NCI-H82 treated with DMSO at 0.1 percent for 48 hours (cell line): ENCODE data around the gene CES2.
"Not testable (repeated sequence)": the region's sequence is repeated elsewhere in the genome, so short reads cannot be mapped to it uniquely, and the experiment has no call there.

Source experiments
- DNase-seq: peaks from one replicate; lab custom pipeline; 2025; ENCODE audit not compliant: unreplicated experiment; lab: John Stamatoyannopoulos, UW

The CES2 gene

GRCh38 chr16:66935314-66936011 is at the start of gene CES2:
TSS of gene CES2 (plus strand) at chr16:66935516. CDS start at chr16:66935636, 120 bp downstream.
- no peak for DNase-seq

DNA sequence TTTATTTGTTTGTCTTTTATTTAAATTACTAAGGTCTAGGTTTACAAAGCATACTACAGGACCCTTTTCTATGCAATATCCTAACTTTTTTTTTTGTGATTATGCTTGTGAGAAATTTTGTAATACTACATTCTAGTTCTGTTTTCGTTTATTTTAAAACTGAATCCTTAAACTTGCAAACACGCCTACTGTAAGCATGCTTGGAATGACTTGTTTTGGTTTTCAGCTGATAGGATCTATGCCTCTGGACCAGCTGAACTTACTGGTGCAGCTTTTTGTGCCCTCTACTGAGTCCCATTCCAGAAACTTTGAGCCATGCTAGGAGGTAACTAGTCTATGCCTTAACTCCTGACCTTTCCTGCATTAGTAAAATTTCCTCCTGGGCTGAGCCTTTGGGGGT is 49.0 kb upstream of the CES2 start:
- DNase-seq = no peak

- no peak for DNase-seq
These were observed 48.4 kb upstream of the CES2 start for GRCh38 chr16:66886914-66887313.

DNA sequence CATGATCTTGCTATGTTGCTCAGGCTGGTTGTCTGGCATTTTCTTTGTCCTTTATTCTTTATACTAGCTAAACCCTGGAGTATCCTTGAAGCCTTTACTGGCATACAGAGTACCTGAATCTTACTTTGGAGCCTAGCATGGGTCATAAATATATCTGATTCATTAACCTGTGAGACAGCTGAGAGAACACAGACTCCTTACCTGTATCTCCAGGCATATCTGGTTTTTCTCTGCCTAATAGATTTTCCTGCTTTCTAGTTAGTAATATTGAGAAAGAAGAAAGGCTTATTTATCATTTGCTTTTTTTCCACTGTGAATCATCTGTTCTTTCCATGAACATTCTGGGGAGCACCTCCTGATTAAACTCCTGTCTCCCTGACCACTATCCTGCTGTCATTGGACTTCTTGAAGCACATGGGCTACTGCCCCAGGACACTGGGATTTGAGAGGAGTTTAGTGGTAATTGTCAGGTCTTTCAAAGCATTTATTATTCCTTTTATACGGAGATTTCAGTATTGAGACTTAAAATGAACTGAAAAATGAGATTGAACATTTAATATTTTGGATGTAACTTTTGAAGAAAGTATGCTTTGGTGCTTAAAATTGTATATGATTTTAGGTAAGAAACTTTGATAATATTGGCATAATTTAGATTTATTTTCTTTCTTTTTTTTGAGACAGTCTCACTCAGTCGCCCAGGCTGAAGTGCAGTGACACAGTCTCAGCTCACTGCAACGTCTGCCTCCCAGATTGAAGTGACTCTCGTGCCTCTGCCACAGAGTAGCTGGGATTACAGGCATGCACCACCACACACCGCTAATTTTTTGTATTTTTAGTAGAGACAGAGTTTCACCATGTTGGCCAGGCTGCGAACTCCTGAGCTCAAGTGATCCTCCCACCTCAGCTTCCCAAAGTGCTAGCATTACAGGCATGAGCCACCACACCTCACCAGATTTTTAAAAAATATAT is 46.4 kb upstream of the CES2 start:
- DNase-seq = no peak

DNA sequence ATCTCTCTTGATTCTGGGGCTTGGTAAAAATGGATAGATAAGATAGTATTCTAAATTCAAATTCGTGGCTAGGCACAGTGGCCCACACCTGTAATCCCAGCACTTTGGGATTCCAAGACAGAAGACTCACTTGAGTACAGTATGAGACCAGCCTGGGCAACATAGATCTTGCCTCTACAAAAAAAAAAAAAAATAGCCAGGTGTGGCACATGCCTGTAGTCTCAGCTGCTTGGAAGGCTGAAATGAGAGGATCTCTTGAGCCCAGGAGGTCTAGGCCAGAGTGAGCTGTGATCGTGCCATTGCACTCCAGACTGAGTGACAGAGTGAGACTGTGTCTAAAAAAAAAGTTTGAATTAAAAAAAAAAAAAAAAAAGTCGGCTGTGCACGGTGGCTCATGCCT is 45.7 kb upstream of the CES2 start:
- no peak for DNase-seq

- DNase-seq = no peak
These were observed 44.5 kb upstream of the CES2 start for GRCh38 chr16:66890799-66891198.

DNA sequence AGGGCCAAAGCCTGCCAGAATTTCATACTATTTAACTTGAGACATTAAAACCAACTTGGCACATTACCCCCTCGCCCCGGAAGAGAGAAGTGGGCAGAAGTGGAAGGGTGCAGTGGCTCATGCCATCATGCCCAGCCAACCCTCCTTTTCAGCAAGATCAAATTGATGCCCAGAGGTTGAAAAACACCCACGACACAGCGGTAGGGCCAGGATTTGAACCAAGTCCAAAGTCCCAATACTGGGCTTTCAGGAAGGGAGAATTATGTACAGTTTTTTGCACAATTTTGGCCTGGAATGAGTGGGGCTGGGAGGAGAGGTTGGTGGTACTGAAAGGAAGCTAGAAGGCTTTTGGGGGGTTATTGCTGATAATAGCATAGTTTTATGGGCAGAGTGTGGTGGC is 44.0 kb upstream of the CES2 start:
- DNase-seq = no peak

DNA sequence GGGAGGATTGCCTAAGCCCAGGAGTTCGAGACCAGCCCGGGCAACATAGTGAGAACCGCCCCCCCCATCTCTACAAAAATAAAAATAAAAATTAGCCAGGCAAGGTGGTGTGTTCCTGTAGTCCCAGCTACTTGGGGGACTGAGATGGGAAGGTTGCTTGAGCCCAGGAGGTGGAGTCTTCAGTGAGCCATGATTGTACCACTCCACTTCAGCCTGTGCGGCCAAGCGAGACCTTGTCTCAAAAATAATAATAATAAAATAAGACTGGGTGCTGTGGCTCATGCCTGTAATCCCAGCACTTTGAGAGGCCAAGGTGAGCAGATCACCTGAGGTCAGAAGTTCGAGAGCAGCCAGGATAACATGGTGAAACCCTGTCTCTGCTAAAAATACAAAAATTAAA is 43.5 kb upstream of the CES2 start:
- no peak for DNase-seq

DNA sequence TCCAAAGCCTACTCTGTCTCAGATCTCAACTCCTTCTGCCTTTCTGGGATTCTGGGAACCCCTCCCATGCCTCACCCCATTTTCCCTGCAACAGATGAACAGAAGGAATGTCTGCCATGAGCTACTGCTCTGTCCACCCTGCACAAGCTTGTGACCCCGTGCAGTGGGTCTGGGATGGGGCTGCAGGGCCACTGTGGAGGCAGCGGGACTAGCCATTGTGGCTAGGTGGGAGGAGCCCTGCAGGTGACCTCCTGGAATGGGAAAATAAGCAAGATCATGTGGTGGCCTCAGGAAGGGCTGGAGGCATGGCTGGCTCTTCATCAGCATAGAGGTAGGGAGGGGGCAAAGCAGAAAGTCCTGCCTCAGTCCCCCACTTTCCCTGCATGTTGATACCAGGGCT is 41.3 kb upstream of the CES2 start:
- no peak for DNase-seq

DNA sequence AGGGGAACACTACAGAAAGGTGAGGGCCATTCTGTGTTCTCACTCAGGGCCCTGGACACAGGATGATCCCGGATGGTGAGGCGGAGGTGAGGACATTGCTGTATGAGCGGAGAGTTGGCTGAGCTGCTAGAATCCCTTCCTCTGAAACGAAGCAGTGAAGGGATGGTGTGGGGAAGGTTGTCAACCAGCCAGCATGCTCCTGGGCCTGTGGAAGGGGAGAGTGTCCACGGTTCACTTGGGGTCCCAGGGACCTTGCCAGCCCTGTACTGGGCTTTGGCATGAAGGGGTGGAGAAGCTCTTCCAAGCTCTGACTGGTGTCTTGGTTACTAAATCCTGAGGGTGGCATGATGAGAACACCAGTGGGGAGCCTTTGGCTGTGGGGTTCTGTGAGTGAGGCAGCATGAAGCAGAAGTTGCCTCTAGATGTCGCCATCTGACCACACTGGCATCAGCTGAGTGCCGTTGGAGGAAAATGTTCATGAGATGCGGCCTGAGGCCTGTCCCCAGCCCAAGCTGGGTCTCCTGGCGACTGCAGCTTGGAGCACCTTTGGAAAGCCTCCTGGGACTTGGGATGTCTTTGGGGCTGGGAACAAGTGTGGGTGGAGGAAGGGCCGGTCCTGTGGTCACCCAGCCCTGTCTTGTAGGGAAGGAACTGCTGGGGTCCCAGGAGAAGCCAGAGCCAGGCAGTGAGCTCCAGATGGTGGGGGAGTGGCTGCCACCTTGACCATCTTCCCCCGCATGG is 40.2 kb upstream of the CES2 start:
- DNase-seq = peak; percentile 50

- no peak for DNase-seq
These were observed 39.7 kb upstream of the CES2 start for GRCh38 chr16:66895689-66895979.

DNA sequence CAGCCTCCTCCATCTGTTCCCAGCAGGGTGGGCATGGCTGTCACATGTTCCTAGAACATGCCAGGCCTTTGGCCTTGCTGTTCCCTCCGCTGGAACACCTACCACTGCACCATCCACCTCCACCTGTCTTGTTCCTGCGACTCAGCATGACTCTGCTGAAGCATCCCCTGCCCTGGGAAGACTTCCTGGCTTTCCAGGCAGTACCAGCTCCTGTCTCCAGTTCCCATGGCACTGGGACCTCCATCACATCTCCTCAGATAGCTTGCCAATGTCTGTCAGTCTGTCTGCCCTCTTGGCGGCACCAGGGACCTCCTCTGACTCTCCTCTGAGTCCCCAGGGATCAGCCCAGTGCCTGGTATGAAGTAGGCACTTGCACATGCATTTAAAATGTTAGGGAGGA is 39.3 kb upstream of the CES2 start:
- no peak for DNase-seq

- DNase-seq = not testable (repeated sequence)
These were observed 38.6 kb upstream of the CES2 start for GRCh38 chr16:66896682-66897081.

- DNase-seq = no peak
These were observed 37.1 kb upstream of the CES2 start for GRCh38 chr16:66898207-66898606.

GRCh38 chr16:66898933-66899309 is 36.4 kb upstream of the CES2 start:
- DNase-seq = no peak

DNA sequence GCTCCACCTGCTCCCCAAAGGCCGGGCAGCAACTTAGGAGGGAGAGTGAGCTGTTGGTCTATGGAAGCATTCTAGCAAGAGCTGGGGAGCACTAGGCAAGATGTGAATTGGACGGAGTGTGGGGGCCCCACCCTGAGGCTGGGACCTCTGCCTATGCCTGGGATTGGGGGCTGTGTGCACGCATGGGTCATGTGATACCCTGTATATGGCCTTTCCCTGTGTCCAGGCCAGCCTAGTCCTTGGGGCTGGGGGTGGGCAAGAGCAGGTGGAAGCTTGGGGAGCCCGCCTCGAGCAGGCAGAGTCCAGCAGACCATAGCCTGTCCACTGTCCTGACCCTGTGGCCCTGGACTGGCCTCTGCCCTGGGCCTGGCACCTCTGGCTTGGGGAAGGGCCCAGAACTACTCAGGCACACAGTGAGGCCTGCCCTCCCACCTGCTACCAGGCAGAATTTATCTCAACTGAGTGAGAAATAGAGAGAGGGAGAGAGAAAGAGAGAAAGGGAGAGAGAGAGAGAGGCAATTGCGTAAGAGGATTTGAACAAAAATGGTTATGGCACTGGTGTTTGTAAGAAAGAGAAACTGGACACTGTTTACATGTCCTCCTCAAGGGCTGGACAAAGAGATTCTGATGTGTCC is 35.9 kb upstream of the CES2 start:
- DNase-seq = no peak

DNA sequence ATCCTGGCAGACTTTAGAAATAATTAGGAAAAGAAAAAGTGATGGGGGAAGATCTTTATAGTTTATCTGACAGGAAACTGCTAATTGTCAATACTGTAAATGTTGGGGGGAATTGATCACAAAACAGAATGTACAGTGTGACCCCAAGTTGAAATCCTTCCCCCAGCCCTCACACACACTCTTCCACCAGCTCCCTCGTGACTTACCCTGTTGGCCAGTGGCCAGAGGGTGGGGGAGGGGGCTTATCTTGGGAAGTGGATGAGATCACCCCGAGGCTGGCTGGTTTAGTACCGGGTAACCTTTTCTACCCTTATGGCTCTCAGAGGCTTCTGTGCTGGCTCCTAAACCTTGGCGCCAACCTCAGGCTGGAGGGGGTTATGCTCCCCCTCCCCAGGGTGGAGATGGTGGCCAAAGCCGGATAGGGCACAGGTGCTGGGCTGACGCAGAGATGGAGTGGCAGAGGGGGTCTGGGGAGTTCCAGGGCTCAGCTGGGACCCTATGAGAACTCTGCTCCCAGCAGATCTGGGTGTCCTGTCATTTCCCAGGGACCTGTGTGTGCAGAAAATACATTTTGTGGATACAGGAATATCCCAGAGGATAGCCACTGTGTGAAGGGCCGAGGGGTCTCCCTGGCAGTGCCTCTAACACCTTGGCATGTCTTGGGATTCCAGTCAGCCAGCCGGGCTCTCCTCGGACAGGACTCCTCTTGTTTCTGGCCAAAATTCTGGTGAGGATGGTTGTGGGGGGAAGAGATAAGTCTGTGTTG is 35.2 kb upstream of the CES2 start:
- peak; percentile 70 for DNase-seq

GRCh38 chr16:66900721-66901441 is 34.4 kb upstream of the CES2 start:
- peak; percentile 60 for DNase-seq

- no peak for DNase-seq
These were observed 33.7 kb upstream of the CES2 start for GRCh38 chr16:66901626-66902025.
